KG1 (cell line): ENCODE measurements around the gene GPR141.
"Not testable (repeated sequence)": the region's sequence is repeated elsewhere in the genome, so short reads cannot be mapped to it uniquely, and the experiment has no call there.

Source experiments
- DNase-seq: peaks from one replicate; lab custom pipeline; 2025; lab: John Stamatoyannopoulos, UW

GPR141 gene

DNA sequence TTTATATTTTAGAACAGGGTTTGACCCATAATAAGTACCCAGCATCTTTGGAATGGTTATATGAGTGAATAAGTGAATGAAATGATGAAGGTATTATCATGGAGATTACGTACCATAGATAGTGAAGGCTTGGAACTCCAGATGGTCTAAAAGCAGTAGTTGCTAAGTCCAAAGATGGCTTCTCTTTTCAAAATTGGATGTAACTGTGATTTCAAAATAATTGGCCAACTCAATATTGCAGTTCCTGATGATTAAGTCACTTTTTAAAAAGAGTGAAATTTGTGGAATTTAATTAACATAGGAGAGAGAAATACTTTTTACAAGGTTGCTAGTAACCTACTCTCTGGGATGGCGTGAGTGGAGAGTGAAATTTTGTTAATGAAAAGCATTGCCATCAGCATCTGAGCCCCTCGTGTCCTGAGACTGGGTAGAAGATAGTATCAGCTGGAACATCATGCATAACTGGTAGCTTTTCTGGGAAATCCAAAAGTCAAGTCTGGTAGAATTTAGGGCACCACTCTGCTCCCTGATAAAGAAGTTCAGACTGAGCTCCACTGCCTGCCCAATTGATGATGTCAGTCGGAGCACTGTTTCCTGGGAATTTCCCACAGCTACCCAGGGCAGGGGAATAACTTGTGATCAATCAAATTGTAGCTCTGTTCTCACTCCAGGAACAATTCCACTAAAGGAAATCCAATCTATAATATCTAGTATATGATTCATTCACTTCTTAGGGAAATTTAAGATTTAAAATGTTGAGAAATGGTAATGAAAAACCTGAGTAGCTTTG, 3.2 kb downstream of the GPR141 start:
- no peak for DNase-seq

DNA sequence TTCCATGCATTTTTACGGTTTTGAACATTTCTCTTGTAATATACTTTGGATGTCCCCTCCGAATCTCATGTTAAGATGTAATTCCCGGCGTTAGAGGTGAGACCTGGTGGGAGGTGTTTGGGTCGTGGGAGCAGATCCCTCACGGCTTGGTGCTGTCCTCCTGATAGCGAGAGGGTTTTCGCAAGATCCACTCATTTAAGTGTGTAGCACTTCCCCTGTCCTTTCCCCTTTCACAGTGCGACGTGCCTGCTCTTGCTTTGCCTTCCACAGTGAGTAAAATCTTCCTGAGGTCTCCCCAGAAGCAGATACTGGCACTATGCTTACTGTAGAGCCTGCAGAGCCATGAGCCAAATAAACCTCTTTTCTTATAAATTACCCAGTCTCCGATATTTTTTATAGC, 6.6 kb downstream of the GPR141 start:
- DNase-seq, result no peak

- no peak for DNase-seq
Measured at GRCh38 chr7:37694208-37695094, 10.9 kb downstream of the GPR141 start.

DNA sequence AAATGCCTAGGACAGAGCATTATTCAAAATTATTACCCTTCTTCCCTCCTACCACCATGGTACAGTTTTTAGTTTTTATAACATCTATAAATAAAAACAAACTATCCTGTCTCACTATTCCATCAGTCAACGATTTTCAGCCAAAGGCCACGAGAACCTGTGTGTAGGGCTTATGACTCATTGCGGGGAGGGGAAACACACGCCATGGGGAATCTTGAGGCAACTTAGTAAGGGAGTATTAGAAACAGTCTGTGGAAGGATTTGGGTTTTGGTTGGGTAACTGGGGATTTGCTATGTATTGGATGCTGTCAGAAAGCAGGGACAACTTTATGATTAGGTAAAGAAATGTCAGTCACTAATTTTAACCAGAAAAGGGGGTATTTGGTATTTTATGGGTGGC, 14.7 kb downstream of the GPR141 start:
- DNase-seq, result no peak

DNA sequence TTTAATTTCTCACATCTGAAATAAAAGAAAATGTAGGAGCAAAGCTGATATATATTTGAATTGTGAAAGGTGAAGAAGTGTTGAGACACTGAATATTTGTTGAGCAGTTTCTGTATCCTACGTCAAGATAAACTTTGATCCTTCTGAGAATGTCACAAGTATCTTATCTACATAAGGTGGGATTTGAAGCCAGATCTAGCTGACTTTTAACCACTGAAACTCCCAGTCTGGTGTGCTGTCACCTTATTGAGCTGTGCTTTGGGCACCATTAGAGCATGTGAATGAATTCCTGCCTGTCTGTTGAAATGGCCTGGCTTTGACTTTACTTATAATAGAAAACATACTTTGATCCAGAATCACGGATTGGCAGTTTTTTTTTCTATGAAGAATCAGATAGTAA, 15.2 kb downstream of the GPR141 start:
- no peak for DNase-seq

- DNase-seq, result no peak
Measured at GRCh38 chr7:37701769-37702168, 18.2 kb downstream of the GPR141 start.

DNA sequence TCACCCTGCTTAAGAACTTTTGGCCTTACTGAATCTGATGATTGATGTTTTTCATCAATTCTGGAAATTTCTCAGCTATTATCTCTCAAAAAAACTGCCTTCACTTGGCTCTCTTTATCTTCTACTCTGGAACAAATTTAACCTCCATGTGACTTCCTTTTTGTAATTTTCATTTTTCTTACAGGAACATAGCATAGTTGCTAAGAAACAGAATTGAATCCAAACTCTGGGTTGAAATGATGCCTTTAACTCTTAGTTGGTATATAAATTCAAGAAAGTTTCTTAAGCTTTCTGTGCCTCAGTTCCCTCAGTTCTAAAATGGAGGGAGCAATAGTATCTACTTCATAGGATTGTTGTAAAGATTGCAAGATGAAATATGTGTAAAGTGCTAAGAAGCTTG, 19.8 kb downstream of the GPR141 start:
- no peak for DNase-seq

- DNase-seq, result not testable (repeated sequence)
Measured at GRCh38 chr7:37704328-37704833, 20.8 kb downstream of the GPR141 start.

- DNase-seq, result no peak
Measured at GRCh38 chr7:37705976-37706375, 22.4 kb downstream of the GPR141 start.

DNA sequence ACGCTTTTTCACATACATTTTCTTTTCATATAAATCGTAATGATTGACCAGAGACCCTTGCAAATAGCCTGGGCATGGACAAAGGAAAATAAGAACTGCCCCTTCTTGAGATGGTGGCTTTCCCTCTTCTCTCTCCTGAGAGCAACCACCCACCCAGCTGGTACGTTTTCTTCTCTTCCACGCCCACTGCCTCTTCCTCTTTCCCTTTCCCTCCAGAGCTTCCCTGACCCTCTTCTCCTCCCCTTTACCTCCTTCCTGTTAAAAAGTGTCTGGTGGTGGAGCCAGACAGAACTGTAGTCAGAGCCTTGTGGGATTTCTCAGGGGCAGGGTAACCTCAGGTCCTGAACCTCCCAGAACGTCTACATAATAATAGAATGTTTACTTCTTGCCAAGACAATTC, 23.2 kb downstream of the GPR141 start:
- no peak for DNase-seq

DNA sequence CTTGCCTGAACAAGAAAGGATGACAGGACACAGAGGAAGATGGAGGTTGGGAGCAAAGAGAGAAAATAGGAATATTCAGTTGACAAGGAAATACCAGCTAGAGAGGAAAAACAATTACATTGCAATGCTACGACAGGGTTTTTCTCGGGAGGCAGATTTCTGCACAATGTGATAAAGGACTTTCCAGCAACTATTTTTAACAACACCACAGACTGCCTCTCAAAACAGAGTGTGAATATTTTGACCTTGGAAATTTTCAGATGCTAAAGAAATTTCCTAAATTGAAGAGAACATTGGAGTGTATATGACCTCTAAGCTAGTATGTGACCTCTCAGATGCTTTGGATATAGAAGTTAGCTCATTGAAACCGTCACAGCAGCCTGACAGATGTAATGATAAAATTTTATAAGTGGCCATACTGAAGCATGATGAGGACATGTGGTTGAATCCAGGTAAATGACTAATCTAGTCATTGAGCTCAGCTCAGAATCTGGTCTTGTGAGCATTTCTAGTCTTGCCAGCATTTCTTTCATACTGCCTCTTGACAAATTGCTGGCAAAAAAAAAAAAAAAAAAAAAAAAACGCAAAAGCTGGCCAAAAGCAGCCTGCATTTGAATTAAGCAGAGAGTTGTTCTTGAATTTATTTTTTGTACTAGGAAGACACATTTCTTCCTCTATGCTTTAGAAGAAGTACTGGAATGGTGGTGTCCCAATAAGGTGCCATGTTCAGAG, 24.4 kb downstream of the GPR141 start:
- no peak for DNase-seq

DNA sequence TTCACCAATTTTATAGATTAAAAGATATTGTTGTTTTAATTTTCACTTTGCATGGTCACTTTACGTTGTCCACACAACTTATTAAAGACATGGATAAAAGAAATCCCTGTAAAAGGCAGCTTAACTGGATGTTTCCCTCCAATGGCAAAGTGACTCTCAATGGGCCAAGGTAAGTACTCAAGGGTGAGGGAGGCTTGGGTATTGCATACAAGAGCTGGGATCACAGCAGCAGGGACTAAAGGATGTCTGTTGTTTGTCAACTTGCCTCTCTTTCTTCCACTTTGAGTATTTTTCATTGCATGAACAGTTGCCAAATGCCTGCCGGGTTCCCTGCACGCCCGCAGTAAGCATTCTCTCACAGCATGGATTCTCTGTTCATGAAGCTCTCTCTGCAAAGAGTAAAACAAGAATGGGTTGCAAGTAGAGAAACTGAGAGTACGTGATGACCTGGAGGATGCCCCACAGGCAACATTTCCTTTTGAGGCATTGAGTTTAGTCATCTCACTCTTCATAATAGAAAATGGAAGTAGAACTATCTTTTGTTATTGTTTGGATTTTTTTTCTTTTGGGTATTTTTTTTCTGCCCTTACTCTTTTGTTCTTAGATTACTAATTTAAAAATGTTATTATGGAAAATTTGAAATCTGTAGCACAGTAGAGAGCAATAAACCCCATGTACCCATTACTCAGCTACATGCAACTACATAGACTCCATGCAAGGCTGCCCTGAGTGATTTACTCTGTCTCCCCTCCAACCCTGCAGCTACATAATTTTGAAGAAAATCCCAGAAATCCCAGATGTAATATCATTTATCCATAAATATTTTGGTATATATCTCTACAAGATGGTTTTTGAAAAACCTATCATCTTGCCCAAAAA, 26.3 kb downstream of the GPR141 start:
- DNase-seq, result no peak

GRCh38 chr7:37713613-37714012, 30.0 kb downstream of the GPR141 start:
- DNase-seq, result no peak

GRCh38 chr7:37714606-37715005, 31.0 kb downstream of the GPR141 start:
- DNase-seq, result no peak

DNA sequence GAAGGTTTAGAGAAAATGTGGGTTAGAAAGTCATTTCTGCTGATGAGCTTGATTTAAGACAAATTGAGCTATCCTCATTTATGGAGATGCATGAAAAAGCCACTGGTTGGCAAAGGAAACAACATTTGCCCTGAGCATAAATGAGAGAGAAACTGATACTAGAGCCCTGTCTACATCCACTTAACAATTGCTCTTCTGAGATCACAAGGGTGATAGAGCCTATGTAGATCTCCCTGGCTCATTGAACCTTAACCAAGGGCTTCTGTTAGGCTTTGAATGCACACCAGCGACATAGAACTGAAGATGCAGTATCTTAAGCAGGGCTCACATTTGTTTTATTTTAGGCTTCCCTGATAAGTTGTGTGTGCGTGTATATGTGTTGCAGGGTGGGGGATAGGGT, 35.0 kb downstream of the GPR141 start:
- DNase-seq, result no peak

GRCh38 chr7:37719077-37719476, 35.5 kb downstream of the GPR141 start:
- no peak for DNase-seq

DNA sequence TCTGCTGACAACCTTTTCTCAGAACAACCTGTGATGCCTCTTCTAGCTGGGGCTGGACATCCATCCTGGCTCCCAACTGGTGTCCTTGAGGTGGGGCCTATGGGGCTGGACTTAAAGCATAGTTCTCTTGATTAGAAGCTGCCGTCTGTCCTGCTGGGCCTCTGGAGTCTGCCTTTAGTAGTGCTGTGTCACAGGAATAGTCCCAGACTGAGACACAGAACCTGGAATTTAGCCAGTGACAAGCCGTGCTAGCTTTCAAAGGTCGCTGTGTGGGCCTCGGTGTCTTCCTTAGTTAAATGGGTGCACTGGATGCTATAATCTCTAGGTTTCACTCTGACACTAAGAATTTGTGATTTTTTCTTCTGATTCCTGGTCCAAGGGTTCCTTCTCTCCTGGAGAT, 41.2 kb downstream of the GPR141 start:
- no peak for DNase-seq

GRCh38 chr7:37726016-37726415, 42.5 kb downstream of the GPR141 start:
- DNase-seq, result no peak

DNA sequence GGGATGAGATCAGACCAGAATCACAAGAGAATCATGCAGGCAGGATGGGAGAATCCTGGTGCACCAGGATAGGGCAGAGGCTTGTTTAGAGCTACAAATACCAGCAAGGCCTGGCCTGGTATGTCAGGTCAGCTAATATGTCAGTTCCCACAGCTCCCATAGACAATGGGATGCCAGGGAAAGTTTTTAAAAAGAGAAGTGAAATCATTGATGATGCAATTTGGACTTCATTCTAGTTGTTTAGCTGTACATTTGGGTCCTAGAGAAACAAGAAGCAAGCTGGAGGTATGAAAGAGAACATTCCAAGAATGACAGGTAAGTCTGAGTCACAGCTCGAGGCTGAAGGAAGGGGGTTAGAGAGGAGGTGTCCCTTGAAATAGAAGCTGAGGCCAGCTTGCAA, 45.2 kb downstream of the GPR141 start:
- DNase-seq, result no peak

DNA sequence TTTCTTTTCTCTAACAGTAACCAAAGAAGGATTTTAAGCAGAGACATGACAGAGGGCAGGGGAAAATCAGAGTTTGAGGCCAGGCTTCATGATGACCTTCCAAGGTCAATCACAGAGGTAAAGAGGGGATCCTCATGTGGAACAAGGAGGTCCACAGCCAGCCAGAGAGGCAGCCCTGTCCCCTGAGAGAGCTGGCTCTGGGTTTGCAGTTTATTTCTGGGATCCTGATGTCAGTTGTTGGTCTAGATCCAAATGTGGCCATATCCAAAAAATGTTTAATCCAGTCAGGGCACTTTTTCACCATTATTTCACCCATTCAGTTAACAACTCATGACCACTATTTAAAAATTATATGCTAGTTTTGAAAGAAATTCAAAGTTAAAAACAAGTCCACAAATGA, 45.6 kb downstream of the GPR141 start:
- DNase-seq, result no peak

DNA sequence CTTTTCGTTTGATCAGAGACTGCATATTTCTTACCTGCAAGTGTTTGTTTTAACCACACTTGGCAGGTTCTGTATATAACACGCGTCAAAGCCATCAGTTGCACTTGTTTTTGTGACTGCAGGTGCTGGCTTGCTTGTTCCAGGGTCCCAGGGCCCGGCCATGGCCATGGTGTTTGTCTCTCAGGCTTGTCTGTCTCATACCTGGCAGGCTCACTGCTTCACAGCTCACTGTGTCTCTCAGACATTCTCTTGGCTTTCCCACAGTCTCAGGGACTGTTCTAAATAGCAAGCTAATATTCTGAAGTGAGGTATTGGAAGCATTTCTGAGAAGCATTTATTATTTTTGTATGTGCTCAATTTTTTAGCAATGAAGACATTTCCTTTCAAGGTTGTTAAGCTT, 46.9 kb downstream of the GPR141 start:
- DNase-seq, result no peak
